IMR-90 (cell line): ENCODE measurements around the gene ATP1A2. TPM values are rescaled to one million over a fixed set of nuclear protein-coding genes. Genes with fewer than 3 reads are reported as not detected.

ENCODE experiments used
- ATAC-seq: fragments of 200-7000 bp; cut with Tn5 transposase; 2 replicates; pipeline ENCODE4 v1.9.1; 2020; ENCODE audit warnings: low read depth, mild to moderate bottlenecking, moderate library complexity
- BruUV-seq: library from RNA; stranded (reverse); fragments of 400-500 nt; replicated peaks from 2 replicates; lab custom pipeline; 2021; lab: Mats Ljungman, UMichigan
- CTCF ChIA-PET: fragments of 300-600 bp; formaldehyde crosslinking; extraction: SDS; loops from one replicate; lab custom pipeline; 2021; ENCODE audit warnings: antibody characterized with exemption; lab: Yijun Ruan, JAX
- POLR2A ChIA-PET: fragments of 300-600 bp; sonication (Branson Sonifier 250); formaldehyde crosslinking; loops from one replicate; lab custom pipeline; 2022; ENCODE audit warnings: antibody characterized with exemption; ENCODE audit not compliant: unreplicated experiment; lab: Charles Lee
- DNase-seq: peaks from one replicate; pipeline ENCODE4 v3.0.0; 2013
- H2AFZ ChIP-seq: replicated peaks from 2 replicates; pipeline ENCODE3; 2013; ENCODE audit warnings: low read length, mild to moderate bottlenecking; ENCODE audit not compliant: poor library complexity
- H2AK5ac ChIP-seq: 2 replicates; pipeline ENCODE4 v1.6.1; 2013; ENCODE audit warnings: low read depth, low read length, inconsistent platforms
- H2AK9ac ChIP-seq: replicated peaks from 2 replicates; pipeline ENCODE3; 2013; ENCODE audit warnings: mild to moderate bottlenecking, low read depth, low read length, moderate library complexity; ENCODE audit not compliant: poor library complexity
- H2BK120ac ChIP-seq: 2 replicates; pipeline ENCODE4 v1.6.1; 2013; ENCODE audit warnings: low read depth, low read length, inconsistent platforms
- H2BK15ac ChIP-seq: 3 replicates; pipeline ENCODE4 v1.6.1; 2013; ENCODE audit warnings: low read depth, low read length, inconsistent platforms
- H2BK20ac ChIP-seq: 2 replicates; pipeline ENCODE4 v1.6.1; 2013; ENCODE audit warnings: low read depth, mild to moderate bottlenecking, inconsistent platforms, low read length, moderate library complexity
- H2BK5ac ChIP-seq: 2 replicates; pipeline ENCODE4 v1.6.1; 2013; ENCODE audit warnings: mild to moderate bottlenecking, low read depth, low read length, inconsistent platforms; ENCODE audit not compliant: poor library complexity, severe bottlenecking
- H3K14ac ChIP-seq: replicated peaks from 2 replicates; pipeline ENCODE4 v1.6.1; 2013; ENCODE audit warnings: low read depth, low read length, inconsistent platforms
- H3K18ac ChIP-seq: 2 replicates; pipeline ENCODE4 v1.6.1; 2013; ENCODE audit warnings: low read depth, low read length, control low read depth
- H3K23ac ChIP-seq: 2 replicates; pipeline ENCODE4 v1.6.1; 2013; ENCODE audit warnings: low read depth, low read length, inconsistent platforms
- H3K27ac ChIP-seq: 2 replicates; pipeline ENCODE4 v1.5.1; 2013; ENCODE audit warnings: mild to moderate bottlenecking, control low read depth, low read length; ENCODE audit not compliant: insufficient read depth
- H3K27me3 ChIP-seq: 2 replicates; pipeline ENCODE4 v1.6.1; 2013; ENCODE audit warnings: low read length; ENCODE audit not compliant: control insufficient read depth, insufficient read depth
- H3K36me3 ChIP-seq: 2 replicates; pipeline ENCODE4 v1.6.1; 2013; ENCODE audit warnings: low read length, mixed read lengths; ENCODE audit not compliant: control insufficient read depth, insufficient read depth
- H3K4ac ChIP-seq: 2 replicates; pipeline ENCODE4 v1.6.1; 2013; ENCODE audit warnings: low read depth, low read length, inconsistent platforms
- H3K4me1 ChIP-seq: 2 replicates; pipeline ENCODE4 v1.6.1; 2013; ENCODE audit warnings: low read length, mixed read lengths; ENCODE audit not compliant: control insufficient read depth, insufficient read depth
- H3K4me2 ChIP-seq: 2 replicates; pipeline ENCODE4 v1.6.1; 2013; ENCODE audit warnings: low read depth, mild to moderate bottlenecking, control low read depth, low read length, moderate library complexity
- H3K4me3 ChIP-seq: 2 replicates; pipeline ENCODE4 v1.5.1; 2013; ENCODE audit warnings: low read depth, mild to moderate bottlenecking, control low read depth, low read length, moderate library complexity; ENCODE audit not compliant: insufficient read depth
- H3K56ac ChIP-seq: 2 replicates; pipeline ENCODE4 v1.6.1; 2013; ENCODE audit warnings: low read length, inconsistent platforms; ENCODE audit not compliant: insufficient read depth; ENCODE audit errors: extremely low read depth
- H3K79me1 ChIP-seq, 2 experiments: 2 replicates each; pipeline ENCODE4 v1.6.1; 2013; ENCODE audit warnings: low read length in 2 of 2, inconsistent platforms in 1 of 2, low read depth in 1 of 2
- H3K9ac ChIP-seq: 2 replicates; pipeline ENCODE4 v1.6.1; 2013; ENCODE audit warnings: low read depth, low read length, control low read depth
- H3K9me1 ChIP-seq: 2 replicates; pipeline ENCODE4 v1.6.1; 2013; ENCODE audit warnings: low read length, inconsistent platforms; ENCODE audit not compliant: insufficient read depth
- H3K9me3 ChIP-seq: 2 replicates; pipeline ENCODE4 v1.6.1; 2013; ENCODE audit warnings: low read length; ENCODE audit not compliant: control insufficient read depth, insufficient read depth
- H4K20me1 ChIP-seq: 2 replicates; pipeline ENCODE4 v1.6.1; 2013; ENCODE audit warnings: low read length, inconsistent platforms; ENCODE audit not compliant: insufficient read depth
- H4K5ac ChIP-seq: 2 replicates; pipeline ENCODE4 v1.6.1; 2013; ENCODE audit warnings: mild to moderate bottlenecking, low read depth, low read length, control low read depth
- H4K8ac ChIP-seq, 2 experiments: 2 replicates each; pipeline ENCODE4 v1.6.1; 2013; ENCODE audit warnings: low read depth in 2 of 2, low read length in 2 of 2, control low read depth in 1 of 2, inconsistent platforms in 1 of 2
- H4K91ac ChIP-seq: 2 replicates; pipeline ENCODE4 v1.6.1; 2013; ENCODE audit warnings: low read depth, low read length, inconsistent platforms; ENCODE audit not compliant: insufficient read depth
- CEBPB ChIP-seq: IDR thresholded peaks from 2 replicates; pipeline ENCODE4 v1.6.1; 2012; ENCODE audit warnings: low read depth, low read length, improper control_type of control experiment
- ELK1 ChIP-seq: fragments of 150-350 bp; IDR thresholded peaks from 2 replicates; pipeline ENCODE4 v1.6.1; 2016; ENCODE audit warnings: low read depth, mild to moderate bottlenecking, low read length, moderate library complexity, borderline replicate concordance
- WGBS, 2 experiments: methylation state at CpG; one replicate each; pipeline versions ENCODE4 v1.1.5 to v1.1.7; 2013; ENCODE audit warnings: missing lambda C conversion rate in 2 of 2; ENCODE audit not compliant: insufficient read length in 1 of 2; ENCODE audit errors: extremely low coverage in 2 of 2; 5-methylcytosine and 5-hydroxymethylcytosine counted together
- dilution Hi-C: fragments of 300-500 bp; cut with HindIII; formaldehyde crosslinking; loops from one replicate; pipeline ENCODE4 v1.14.3; 2018; ENCODE audit warnings: low sequenced_read_pairs; ENCODE audit not compliant: unreplicated experiment
- in situ Hi-C: fragments of 300-500 bp; cut with MboI; formaldehyde crosslinking; loops from 3 replicates; pipeline ENCODE4 v1.14.3; 2019; ENCODE audit warnings: low sequenced_read_pairs, inconsistent platforms, mixed read lengths
- intact Hi-C: fragments of 100-400 bp; cut with micrococcal nuclease; formaldehyde crosslinking; loops from 2 replicates; pipeline ENCODE4 v1.10.0; 2022
- polyA plus RNA-seq, 3 experiments: library from polyadenylated mRNA; depleted of rRNA; stranded (reverse); fragments of >200 nt; gene quantifications; 2 replicates each; pipeline ENCODE4 v1.2.3, GENCODE V29; 2012; ENCODE audit warnings: low replicate concordance in 1 of 3
- total RNA-seq: library from RNA; depleted of rRNA; stranded (reverse); fragments of >200 nt; gene quantifications from 2 replicates; pipeline ENCODE4 v1.2.3, GENCODE V29; 2012

ATP1A2 gene
- total and polyA plus RNA-seq, 2 of the 4 experiments (the other 2 are of a cell fraction): under 0.01 to 0.15 TPM

- intact Hi-C loops: no loop called here
- H3K4me1 ChIP-seq: no peaks in the 10 kb centered on the region
- H3K79me1 ChIP-seq: no peaks in the 10 kb centered on the region
- ChIA-PET CTCF (no interaction called here), POLR2A (no interaction called here)
- no peak overlapping the region for H4K5ac ChIP-seq
- DNase-seq (peak; percentile 29), ATAC-seq (no peak; the same call in 1 of the 2 replicates)
- H4K20me1 ChIP-seq: no peaks in the 10 kb centered on the region
- H3K36me3 ChIP-seq: no peaks in the 10 kb centered on the region
- peaks cover 8% of the 10 kb centered on the region for H3K27me3 ChIP-seq
- H3K4me3 ChIP-seq: no peak overlapping the region
- H3K9me1 ChIP-seq: no peaks in the 10 kb centered on the region
- no peak overlapping the region for H2BK120ac ChIP-seq
- no peak overlapping the region for H2AFZ ChIP-seq
- WGBS, 2 experiments: no CpG with 5 or more reads among the region's 2 CpGs
- H2BK5ac ChIP-seq: no peak overlapping the region
- no peak overlapping the region for H3K56ac ChIP-seq
- no peak overlapping the region for H3K27ac ChIP-seq
- no peak overlapping the region for H3K4ac ChIP-seq
- no peaks in the 10 kb centered on the region for H3K9me3 ChIP-seq
- H2BK20ac ChIP-seq: no peak overlapping the region
- H4K8ac ChIP-seq: no peak overlapping the region
- no peak overlapping the region for H3K14ac ChIP-seq
- no peak overlapping the region for H2AK9ac ChIP-seq
- TF ChIP-seq ELK1 (no peak), CEBPB (peak; percentile 63)
- BruUV-seq: no TSS peak
- no peak overlapping the region for H2BK15ac ChIP-seq
- no peak overlapping the region for H4K91ac ChIP-seq
- H3K18ac ChIP-seq: no peak overlapping the region
- in situ Hi-C loops: no loop called here
- no peak overlapping the region for H2AK5ac ChIP-seq
- no peak overlapping the region for H3K4me2 ChIP-seq
- no peak overlapping the region for H3K23ac ChIP-seq
- dilution Hi-C loops: no loop called here
- no peak overlapping the region for H3K9ac ChIP-seq
Measured at GRCh38 chr1:160149716-160150115, 34.2 kb downstream of the ATP1A2 start.
